DND-41 (cell line): ENCODE results near the gene NBEA.

ENCODE experiments used
- EZH2 ChIP-seq: IDR thresholded peaks from 3 replicates; pipeline ENCODE4 v1.6.1; 2012; ENCODE audit warnings: borderline replicate concordance, low read depth, mild to moderate bottlenecking, moderate library complexity, low read length, inconsistent platforms; ENCODE audit not compliant: severe bottlenecking
- TF ChIP-seq, protein P1 (sequence below): IDR thresholded peaks from 2 replicates; pipeline ENCODE4 v1.5.1; 2012; ENCODE audit warnings: borderline replicate concordance, low read length, moderate library complexity, mild to moderate bottlenecking; ENCODE audit not compliant: poor library complexity, severe bottlenecking; ENCODE audit errors: extremely low read depth

DNA sequence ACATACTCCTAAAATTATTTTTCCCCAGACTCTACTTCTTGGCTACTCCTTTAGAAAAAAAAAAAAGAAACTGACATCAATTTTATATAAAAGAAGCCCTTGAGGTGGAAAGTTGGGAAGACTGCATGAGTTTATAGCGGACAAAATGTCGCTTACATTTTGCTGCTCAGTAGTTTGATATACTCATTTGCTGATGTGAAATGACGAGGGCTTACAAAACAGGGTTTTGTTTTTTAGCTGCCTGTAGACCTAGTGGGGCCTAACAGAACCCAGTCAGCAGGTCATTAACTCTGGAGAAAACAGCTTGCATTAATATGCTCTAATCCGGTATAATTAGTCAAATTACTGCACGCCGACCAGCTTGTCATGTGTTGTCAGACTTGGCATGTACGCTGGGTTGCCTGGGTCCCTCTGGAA is 572.0 kb downstream of the NBEA start:
- TF ChIP-seq, protein P1, sequence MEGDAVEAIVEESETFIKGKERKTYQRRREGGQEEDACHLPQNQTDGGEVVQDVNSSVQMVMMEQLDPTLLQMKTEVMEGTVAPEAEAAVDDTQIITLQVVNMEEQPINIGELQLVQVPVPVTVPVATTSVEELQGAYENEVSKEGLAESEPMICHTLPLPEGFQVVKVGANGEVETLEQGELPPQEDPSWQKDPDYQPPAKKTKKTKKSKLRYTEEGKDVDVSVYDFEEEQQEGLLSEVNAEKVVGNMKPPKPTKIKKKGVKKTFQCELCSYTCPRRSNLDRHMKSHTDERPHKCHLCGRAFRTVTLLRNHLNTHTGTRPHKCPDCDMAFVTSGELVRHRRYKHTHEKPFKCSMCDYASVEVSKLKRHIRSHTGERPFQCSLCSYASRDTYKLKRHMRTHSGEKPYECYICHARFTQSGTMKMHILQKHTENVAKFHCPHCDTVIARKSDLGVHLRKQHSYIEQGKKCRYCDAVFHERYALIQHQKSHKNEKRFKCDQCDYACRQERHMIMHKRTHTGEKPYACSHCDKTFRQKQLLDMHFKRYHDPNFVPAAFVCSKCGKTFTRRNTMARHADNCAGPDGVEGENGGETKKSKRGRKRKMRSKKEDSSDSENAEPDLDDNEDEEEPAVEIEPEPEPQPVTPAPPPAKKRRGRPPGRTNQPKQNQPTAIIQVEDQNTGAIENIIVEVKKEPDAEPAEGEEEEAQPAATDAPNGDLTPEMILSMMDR: no peak
- TF ChIP-seq EZH2: no peak
